Keratinocyte (primary cell): Measurements from ENCODE around the gene CPTP. TPM values are rescaled to one million over a fixed set of nuclear protein-coding genes. Genes with fewer than 3 reads are reported as not detected.

Source experiments
- DNase-seq: peaks from one replicate; pipeline ENCODE4 v3.0.0-alpha.2; 2011; ENCODE audit warnings: low read depth, missing footprints, low spot score
- FAIRE-seq: peaks from 2 replicates; lab custom pipeline; 2011; peaks lifted over from hg19 to GRCh38; lab: Jason Lieb, UNC
- H2AFZ ChIP-seq: 2 replicates; pipeline ENCODE4 v1.6.0; 2012; ENCODE audit warnings: low read length, control low read depth, inconsistent platforms; ENCODE audit not compliant: control insufficient read depth
- H3K27ac ChIP-seq: 2 replicates; pipeline ENCODE4 v1.5.1; 2011; ENCODE audit warnings: low read length; ENCODE audit not compliant: control insufficient read depth, insufficient read depth
- H3K27me3 ChIP-seq: 3 replicates; pipeline ENCODE4 v1.6.0; 2011; ENCODE audit warnings: low read length; ENCODE audit not compliant: control insufficient read depth, insufficient read depth; ENCODE audit errors: extremely low read depth
- H3K36me3 ChIP-seq, 2 experiments: 2 replicates in 1 of 2; 3 replicates in 1 of 2; pipeline ENCODE4 v1.5.1; 2011; ENCODE audit warnings: low read length in 2 of 2, mild to moderate bottlenecking in 1 of 2; ENCODE audit not compliant: control insufficient read depth in 2 of 2, insufficient read depth in 2 of 2; ENCODE audit errors: extremely low read depth in 1 of 2
- H3K4me1 ChIP-seq: 3 replicates; pipeline ENCODE4 v1.5.1; 2011; ENCODE audit warnings: low read length; ENCODE audit not compliant: control insufficient read depth, insufficient read depth; ENCODE audit errors: extremely low read depth
- H3K4me2 ChIP-seq: 3 replicates; pipeline ENCODE4 v1.6.0; 2011; ENCODE audit warnings: low read depth, low read length; ENCODE audit not compliant: control insufficient read depth, insufficient read depth; ENCODE audit errors: extremely low read depth
- H3K4me3 ChIP-seq, 3 experiments: fragments of 200-600 bp in 1 of 3; sonication (generic) in 1 of 3; 2 replicates in 2 of 3; 3 replicates in 1 of 3; pipeline ENCODE4 v1.5.1; 2011 to 2016; ENCODE audit warnings: low read length in 3 of 3, mild to moderate bottlenecking in 3 of 3, control low read depth in 2 of 3, inconsistent platforms in 1 of 3, low read depth in 1 of 3, mixed read lengths in 1 of 3, mixed run types in 1 of 3, moderate library complexity in 1 of 3; ENCODE audit not compliant: control insufficient read depth in 2 of 3, insufficient read depth in 2 of 3; ENCODE audit errors: extremely low read depth in 1 of 3
- H3K79me2 ChIP-seq: 2 replicates; pipeline ENCODE4 v1.6.0; 2012; ENCODE audit warnings: low read length; ENCODE audit not compliant: control insufficient read depth, insufficient read depth
- H3K9ac ChIP-seq: 3 replicates; pipeline ENCODE4 v1.6.0; 2011; ENCODE audit warnings: low read length; ENCODE audit not compliant: control insufficient read depth, insufficient read depth; ENCODE audit errors: extremely low read depth
- H3K9me1 ChIP-seq: 3 replicates; pipeline ENCODE4 v1.6.0; 2011; ENCODE audit warnings: low read length; ENCODE audit not compliant: control insufficient read depth, insufficient read depth; ENCODE audit errors: extremely low read depth
- H3K9me3 ChIP-seq: 2 replicates; pipeline ENCODE4 v1.5.1; 2012; ENCODE audit warnings: low read depth, low read length; ENCODE audit not compliant: control insufficient read depth
- H4K20me1 ChIP-seq: 3 replicates; pipeline ENCODE4 v1.6.0; 2011; ENCODE audit warnings: low read length; ENCODE audit not compliant: control insufficient read depth, insufficient read depth; ENCODE audit errors: extremely low read depth
- EZH2 ChIP-seq: IDR thresholded peaks from one replicate; pipeline ENCODE4 v1.6.1; 2012; ENCODE audit warnings: inconsistent platforms, mild to moderate bottlenecking, low read length, moderate library complexity
- dilution Hi-C: fragments of 300-500 bp; cut with MboI; formaldehyde crosslinking; loops from one replicate; pipeline ENCODE4 v1.7.0; 2020; ENCODE audit warnings: low sequenced_read_pairs; ENCODE audit not compliant: extremely low pct_ligation_motif_present
- polyA plus RNA-seq, 5 experiments: library from polyadenylated mRNA; depleted of rRNA in 3 of 5; stranded (reverse) in 3 of 5; stranded (forward) in 1 of 5; unstranded in 1 of 5; fragments of >200 nt; gene quantifications; 1 replicate in 1 of 5; 2 replicates in 3 of 5; 3 replicates in 1 of 5; pipeline versions ENCODE4 v1.2.1 to v1.2.3, GENCODE V29; 2011 to 2012; ENCODE audit warnings: missing spikeins in 2 of 5, low read depth in 1 of 5, low replicate concordance in 1 of 5
- TF ChIP-seq, protein P1 (sequence below), 3 experiments: IDR thresholded peaks in 1 of 3; conservative IDR thresholded peaks in 1 of 3; optimal IDR thresholded peaks in 1 of 3; 2 replicates in 2 of 3; 3 replicates in 1 of 3; pipeline versions ENCODE3 to v1.5.1; 2011; ENCODE audit warnings: low read length in 3 of 3, mild to moderate bottlenecking in 3 of 3, moderate library complexity in 2 of 3, control low read depth in 1 of 3, inconsistent platforms in 1 of 3; ENCODE audit not compliant: insufficient read depth in 2 of 3; ENCODE audit errors: extremely low read depth in 1 of 3

CPTP gene
- polyA plus RNA-seq, 1 donor (not counting 4 experiments of a cell fraction or from before 2014, with no cell fraction given), result 5.8 TPM

DNA sequence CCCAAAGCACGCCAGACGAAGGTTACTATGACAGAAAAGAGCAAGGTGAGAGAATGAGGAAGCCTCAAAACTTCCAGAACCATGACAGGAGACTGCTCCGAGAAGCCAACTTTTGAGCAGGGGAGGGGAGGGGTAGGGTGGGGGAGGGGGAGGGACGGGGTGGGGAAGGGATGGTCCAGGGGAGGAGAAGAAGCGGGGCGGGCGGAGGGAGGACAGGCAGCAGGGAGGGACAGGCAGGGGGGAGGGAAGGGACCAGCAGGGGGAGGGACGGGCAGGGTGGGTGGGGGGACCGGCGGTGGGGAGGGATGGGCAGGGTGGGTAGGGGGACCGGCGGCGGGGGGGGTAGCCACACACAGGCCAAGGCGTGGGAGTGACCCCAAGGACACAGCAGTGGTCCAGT, 2.2 kb upstream of the CPTP start:
- Histone ChIP-seq H3K27me3 (no peaks in the 10 kb centered on the region), H2AFZ (no peak overlapping the region), H3K9me3 (no peaks in the 10 kb centered on the region), H3K27ac (no peak overlapping the region), H3K79me2 (peaks cover 80% of the 10 kb centered on the region), H3K9me1 (no peaks in the 10 kb centered on the region), H3K36me3 (peaks cover 20 to 25% of the 10 kb centered on the region in 2 experiments), H3K4me3 (no peak overlapping the region), H3K9ac (no peak overlapping the region), H4K20me1 (peaks cover 13% of the 10 kb centered on the region), H3K4me2 (no peak overlapping the region), H3K4me1 (peaks cover 33% of the 10 kb centered on the region)
- dilution Hi-C loops, result no loop called here
- no peak for FAIRE-seq
- no peak for TF ChIP-seq EZH2
- TF ChIP-seq, protein P1, sequence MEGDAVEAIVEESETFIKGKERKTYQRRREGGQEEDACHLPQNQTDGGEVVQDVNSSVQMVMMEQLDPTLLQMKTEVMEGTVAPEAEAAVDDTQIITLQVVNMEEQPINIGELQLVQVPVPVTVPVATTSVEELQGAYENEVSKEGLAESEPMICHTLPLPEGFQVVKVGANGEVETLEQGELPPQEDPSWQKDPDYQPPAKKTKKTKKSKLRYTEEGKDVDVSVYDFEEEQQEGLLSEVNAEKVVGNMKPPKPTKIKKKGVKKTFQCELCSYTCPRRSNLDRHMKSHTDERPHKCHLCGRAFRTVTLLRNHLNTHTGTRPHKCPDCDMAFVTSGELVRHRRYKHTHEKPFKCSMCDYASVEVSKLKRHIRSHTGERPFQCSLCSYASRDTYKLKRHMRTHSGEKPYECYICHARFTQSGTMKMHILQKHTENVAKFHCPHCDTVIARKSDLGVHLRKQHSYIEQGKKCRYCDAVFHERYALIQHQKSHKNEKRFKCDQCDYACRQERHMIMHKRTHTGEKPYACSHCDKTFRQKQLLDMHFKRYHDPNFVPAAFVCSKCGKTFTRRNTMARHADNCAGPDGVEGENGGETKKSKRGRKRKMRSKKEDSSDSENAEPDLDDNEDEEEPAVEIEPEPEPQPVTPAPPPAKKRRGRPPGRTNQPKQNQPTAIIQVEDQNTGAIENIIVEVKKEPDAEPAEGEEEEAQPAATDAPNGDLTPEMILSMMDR (optimal IDR thresholded peaks at IDR 0.05 in 1 of 3, IDR thresholded peaks at IDR 0.05 in 1 of 3, conservative IDR thresholded peaks at IDR 0.05 in 1 of 3; ENCODE audit: extremely low read depth in 1 of 3, insufficient read depth in 2 of 3, low read length in 3 of 3), result no peak
- no peak for DNase-seq

DNA sequence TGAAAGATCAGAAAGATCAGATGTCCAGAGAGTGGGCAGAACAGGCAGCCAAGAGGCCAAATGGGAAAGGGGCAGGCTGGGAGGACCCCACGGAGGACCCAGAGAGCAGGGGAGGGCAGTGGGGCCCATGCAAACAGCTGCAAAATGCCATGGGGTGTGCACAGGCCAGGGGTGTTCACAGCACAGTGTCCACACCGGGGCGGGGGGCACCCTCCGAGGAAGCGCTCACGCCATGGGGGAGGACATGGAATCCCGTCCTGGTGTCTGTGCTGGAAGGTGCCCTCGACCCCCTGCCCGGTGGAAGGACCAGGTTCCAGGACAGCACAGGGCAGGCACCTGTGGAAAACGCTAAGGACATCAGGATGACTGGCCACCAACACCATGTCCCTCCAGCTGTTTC, 1.6 kb upstream of the CPTP start:
- Histone ChIP-seq H3K9me3 (no peaks in the 10 kb centered on the region), H3K4me1 (peaks cover 28% of the 10 kb centered on the region), H3K4me3 (no peak overlapping the region), H3K9me1 (no peaks in the 10 kb centered on the region), H3K4me2 (peak overlapping the region; percentile 35), H3K27ac (no peak overlapping the region), H3K79me2 (peaks cover 79% of the 10 kb centered on the region), H2AFZ (no peak overlapping the region), H3K36me3 (peaks cover 22% of the 10 kb centered on the region in 2 experiments), H4K20me1 (peaks cover 13% of the 10 kb centered on the region), H3K27me3 (no peaks in the 10 kb centered on the region), H3K9ac (no peak overlapping the region)
- TF ChIP-seq, protein P1 (optimal IDR thresholded peaks at IDR 0.05 in 1 of 3, IDR thresholded peaks at IDR 0.05 in 1 of 3, conservative IDR thresholded peaks at IDR 0.05 in 1 of 3; ENCODE audit: extremely low read depth in 1 of 3, insufficient read depth in 2 of 3, low read length in 3 of 3), result no peak
- TF ChIP-seq EZH2, result no peak
- FAIRE-seq, result no peak
- no peak for DNase-seq
- dilution Hi-C loops, result no loop called here
